NCI-H1930 (cell line): ENCODE data around the gene CDH18.

Experiments used
- DNase-seq, 2 experiments: peaks; one replicate each; lab custom pipeline; 2025; lab: John Stamatoyannopoulos, UW

CDH18 gene

DNA sequence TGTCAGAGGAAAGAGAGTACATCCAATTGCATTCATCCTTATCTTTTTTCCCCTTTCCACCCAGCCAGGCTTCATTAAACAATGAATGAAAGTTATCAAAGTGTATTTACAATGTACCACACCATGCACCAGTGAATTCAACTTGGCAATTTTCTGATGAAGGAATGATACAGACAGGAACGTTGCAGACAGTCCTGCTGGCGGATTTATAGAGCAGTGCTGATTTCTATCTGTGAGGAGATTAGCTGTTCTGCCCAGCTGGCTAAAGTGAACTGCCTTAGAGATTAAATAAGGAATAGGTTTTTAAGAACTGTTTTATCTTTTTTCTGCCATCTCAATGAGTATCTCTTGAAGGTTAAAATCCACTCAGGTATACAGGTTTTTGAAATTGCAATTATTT is 403.9 kb downstream of the CDH18 start:
- DNase-seq, result no peak

DNA sequence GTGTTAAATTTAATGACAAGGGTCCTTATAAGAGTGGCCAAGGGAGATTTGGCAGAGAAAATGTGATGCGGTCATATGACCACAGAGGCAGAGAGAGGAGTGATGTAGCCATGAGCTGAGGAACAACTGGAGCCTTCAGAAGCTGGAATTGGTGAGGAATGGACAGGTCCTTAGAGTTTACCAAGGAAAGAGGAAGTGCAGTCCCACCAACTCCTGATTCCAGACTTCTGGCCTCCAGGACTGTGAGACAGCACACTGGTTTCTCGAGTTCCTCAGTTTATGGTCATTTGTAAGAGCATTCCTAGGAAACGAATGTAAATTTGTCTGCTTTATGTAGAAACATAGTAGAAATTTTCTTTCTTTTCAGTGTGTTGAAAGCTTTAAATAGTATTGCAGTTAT is 410.1 kb downstream of the CDH18 start:
- no peak for DNase-seq

DNA sequence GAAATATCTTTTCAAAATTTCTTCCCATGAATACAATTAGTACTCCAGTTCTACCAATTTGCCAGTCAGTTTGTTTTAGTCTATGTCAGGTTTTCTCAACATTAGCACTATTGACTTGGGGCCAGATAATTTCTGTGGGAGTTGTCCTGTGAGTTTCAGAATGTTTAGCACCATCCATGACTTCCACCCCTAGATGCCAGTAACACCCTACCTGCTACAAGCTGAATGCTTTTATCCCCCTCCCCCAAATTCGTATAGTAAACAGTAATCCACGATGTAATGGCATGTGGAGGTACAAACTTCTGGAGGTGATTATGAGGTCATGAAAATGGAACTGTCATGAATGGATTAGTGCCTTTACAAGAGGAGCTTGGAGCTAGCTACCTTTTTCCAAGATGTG is 420.0 kb downstream of the CDH18 start:
- DNase-seq, result no peak

DNA sequence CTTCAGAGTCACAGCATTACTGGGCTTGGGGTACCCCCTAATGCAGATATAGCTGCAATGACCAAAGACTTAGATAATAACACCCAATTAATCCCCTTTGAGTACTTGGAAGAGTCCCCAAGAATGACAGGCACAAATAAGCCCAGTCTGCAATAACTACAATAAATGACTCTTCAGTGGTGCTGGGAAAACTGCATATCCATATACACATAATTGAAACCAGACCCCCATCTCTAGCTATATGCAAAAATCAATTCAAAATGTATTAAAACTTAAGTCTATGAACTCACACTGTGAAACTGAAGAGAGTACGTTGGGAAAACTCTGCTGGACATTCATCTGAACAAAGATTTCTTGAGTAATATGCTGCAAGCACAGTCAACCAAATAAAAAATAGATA is 422.5 kb downstream of the CDH18 start:
- no peak for DNase-seq

DNA sequence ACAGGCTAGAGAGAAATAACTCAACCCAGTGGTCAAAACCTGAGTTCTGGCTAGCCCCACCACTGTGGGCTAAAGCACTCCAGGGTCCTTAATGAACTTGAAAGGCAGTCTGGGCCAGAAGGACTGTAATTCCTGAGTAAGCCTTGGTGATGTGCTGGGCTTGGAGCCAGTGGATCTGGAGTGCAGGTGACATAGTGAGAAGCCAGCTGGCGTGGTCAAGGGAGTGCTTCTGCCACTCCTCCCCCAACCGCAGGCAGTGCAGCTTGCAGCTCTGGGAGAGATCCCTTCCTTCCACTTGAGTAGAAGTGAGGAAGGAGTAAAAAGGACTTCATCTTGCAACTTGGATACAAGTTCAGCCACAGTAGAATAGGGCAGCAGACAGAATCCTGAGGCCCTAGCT is 424.0 kb downstream of the CDH18 start:
- DNase-seq, result no peak

DNA sequence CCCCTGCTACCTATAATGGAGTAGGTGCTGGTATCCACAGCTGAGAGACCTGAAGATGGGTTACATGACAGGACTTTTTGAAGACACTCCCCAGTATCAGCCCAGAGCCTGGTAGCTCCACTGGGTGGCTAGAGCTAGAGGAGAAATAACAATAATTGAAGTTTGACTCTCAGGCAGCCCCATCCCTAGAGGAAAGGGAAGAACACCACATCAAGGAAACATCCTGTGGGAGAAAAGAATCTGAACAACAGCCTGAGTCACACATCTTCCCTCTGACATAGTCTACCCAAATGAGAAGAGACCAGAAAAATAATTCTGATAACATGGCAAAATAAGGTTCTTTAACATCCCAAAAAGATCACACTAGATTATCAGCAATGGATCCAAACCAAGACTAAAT is 432.1 kb downstream of the CDH18 start:
- DNase-seq, result no peak

DNA sequence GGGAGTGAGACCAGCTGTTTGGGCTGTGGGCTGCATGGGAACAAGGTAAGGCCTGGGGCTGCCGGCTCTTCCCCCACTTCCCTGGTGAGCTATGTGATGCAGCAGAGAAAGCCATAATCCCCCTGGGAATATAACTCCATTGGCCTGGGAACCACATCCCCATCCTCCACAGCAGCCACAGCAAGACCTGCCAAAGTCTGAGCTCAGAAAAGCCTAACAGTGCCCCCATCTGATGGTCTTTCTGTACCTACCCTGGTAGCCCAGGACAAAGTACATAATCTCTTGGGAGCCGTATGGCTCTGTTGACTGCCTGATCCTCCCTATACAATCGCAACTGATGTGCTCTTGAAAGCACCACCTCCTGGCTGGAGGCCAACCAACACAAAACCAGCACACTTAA is 432.6 kb downstream of the CDH18 start:
- no peak for DNase-seq

DNA sequence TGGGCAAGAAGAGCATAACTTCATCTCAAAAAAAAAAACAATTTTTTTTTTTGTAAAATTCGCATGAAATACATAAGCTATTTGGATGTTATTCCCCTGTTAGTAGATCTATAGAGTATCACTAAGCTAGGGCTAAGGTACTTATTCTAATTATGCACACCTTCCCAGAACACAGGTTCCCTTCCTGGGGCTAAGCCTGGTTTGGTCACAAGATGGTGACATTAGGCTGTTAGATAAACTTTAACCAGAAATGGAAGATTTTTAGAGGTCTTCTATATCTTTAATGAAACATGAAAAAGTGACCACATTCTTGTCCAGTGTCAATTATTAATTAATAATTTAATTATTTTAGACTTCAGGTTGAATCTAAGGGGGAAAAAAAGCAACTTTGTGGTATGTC is 433.5 kb downstream of the CDH18 start:
- DNase-seq, result no peak

DNA sequence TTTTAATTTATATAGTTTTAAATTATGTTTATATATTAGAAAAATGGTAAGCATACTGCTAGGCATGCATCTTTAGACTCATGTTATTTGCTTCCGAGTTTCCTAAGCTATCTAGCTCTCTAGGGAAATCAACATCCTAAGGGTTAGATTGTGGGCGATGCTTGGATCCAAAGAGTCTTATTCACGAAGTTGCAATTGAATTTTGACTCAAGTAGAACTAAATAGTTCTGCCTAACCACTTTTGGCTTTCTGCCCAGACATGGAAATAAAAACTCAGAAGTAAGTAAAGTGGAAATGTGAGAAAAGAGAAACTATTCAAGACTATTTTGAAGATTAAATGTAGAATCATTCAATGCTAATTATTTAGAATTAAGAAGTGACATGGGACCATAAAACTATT is 440.4 kb downstream of the CDH18 start:
- DNase-seq, result no peak

DNA sequence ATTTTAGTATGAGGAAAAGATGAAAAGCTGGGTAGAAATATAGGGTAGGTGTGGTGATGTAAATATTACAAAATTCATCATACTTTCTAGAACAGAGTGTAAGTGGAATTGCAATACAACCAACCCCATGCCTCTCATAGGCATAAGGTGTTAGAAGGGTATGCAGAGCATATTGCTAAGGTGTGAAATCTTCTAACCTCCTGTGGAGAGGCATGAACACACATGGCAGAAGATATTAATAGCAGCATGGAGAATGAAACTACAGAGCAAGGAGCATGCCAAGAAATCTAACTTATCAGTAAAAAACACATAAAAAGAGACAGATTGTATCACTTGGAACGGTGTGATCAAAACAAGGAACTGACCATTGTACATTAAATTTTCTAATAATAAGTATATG is 441.5 kb downstream of the CDH18 start:
- no peak for DNase-seq

DNA sequence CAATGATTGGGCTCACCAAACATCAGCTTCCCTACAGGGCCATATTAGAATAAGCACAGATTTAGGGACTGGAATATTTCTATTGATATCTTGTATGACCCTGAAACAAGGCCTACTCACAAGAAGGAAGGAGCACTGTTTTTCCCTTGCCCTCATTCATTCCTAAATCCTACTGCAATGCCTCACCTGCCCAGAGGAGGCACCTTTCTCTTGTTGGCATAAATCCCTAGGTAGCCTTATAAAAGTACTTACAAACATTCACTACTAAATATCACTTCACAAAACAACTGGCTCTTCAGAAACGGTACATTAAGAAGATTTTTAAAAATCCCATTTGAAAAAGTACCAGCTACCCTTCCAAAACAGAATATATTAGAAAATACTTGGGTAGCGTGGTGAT is 449.4 kb downstream of the CDH18 start:
- DNase-seq, result no peak

DNA sequence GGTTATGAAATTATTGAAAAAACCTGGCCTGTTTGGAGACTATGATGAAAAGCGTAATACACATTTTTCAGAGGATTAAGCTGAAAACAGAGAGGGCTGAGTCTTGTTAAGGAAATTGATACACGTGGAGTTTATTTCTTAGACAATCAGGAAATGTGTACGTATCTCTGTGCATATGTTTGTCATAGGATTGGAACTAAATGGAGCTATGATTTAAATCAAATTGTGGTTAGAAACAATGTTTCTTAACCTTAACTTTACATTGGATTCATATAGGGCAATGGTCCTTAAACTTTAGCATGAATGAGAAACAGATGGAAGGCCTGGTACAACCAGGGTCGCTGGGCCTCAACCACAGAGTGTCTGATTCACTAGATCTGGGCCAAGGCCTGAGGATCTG is 451.6 kb downstream of the CDH18 start:
- no peak for DNase-seq

DNA sequence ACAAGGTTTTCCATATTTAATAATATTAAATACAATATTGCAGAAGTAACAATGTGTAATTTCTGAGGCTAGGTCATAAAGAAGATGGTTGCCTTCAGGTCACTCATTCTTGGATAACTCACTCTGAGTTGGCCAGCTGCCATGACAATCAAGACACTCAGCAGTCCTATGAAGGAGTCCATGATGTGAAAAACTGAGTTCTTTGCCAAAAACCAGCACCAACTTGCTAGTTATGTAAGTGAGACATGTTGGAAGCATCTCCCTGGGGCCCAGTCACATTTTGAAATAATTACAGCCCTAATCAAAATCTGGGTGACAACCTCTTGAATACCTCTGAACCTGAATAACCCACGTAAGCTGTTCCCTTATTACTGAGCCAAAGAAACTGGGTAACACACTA is 453.2 kb downstream of the CDH18 start:
- DNase-seq, result no peak

DNA sequence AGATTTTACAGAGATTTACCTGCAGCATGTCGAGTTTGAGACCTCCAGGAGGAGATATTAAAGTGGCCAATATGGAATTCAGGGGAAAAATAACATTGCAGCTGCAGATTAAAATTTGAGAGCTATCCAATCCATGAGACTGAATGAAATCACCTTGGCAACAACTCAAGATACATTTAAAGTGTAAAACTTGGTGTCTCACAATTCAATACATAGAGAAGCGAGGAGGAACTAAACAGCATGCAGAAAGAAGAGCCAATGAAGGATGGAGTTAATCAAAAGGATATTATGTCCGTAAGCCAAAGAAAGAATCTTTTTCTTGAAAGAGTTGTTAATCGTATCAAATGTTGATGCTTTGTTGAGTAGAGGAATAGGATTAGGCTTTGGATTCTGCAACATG is 455.1 kb downstream of the CDH18 start:
- DNase-seq, result no peak

DNA sequence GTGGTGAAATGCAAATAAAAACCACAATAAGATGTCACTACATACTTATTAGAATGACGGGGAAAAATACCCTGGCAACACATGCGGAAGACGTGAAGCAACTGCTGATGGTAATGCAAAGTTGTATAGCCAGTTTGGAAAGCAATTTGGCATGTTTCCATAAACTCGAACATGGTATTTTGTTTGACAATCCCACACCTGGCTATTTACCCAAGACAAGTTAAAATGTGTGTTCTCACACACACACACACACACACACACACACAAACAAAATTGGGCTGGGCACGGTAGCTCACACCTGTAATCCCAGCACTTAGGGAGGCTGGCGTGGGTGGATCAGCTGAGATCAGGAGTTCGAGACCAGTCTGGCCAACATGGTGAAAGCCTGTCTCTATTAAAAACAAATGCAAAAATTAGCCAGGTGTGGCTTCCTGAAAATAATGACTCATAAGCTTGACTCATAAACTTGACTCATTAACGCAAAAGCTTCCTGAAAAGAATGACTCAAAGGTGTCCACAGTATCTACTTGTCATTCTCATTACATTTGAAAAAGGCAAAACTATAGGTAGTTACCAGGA is 456.5 kb downstream of the CDH18 start:
- no peak for DNase-seq

DNA sequence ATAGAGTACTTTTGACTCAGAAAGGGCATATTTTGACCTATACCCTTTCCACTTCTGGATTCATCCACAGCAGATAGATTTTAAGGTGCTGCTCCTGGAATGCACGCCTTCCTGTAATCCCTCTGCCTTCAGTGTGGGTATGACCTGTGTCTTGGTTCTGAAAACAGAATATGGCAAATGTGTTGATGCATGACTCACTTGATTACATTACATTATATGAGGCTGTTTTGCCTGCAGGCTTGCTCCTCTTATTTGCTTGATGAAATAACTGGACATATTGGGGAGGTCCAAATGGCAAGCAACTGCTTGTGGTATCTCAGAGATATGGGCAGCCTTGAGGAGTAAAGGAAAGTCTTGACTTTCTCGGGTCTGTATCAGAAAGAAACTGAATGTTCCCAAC is 468.6 kb downstream of the CDH18 start:
- DNase-seq, result no peak

DNA sequence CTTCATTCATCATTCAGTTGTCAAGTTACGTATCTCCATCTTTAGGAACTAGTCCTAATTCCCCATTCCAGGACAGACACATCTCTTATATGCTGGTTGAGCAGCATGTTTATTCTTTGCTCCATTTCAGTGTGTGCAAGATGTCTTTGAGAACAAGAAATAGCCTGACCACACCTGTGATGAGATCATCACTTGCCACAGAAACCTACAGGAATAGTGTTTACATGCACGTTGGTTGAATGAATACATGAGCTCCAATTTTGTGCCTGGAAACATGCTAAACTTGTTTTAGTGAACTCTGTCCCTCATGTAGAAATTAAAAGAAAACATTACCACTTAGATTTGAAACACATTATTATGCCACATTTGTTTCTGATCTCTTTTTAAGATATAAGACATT is 489.1 kb downstream of the CDH18 start:
- no peak for DNase-seq

DNA sequence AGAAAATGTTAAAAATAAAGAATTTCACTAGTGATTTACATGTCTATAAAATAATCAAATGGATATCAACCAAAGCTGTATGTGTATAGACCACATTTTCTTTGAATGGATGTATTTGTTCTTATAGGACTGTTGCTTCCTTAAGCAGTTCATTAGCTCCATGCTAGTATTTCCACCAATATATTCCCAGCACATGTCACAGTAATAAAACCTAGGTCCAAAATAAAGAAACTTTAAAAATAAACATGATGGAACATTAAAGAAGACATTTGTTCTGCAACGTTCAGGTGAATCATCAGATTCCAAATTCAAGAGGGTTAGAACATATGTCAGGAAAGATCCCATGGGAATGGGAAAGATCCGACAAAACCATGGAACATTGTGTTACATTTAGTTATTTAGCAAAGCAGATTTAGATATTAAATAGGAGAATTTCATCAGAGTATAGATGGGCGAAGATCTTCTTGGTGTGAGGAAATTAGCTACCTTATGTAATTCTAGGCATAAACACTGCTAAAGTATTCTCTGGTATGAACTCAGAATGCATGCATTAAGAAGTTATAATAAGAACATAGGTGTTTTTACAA is 490.7 kb downstream of the CDH18 start:
- DNase-seq, result no peak

DNA sequence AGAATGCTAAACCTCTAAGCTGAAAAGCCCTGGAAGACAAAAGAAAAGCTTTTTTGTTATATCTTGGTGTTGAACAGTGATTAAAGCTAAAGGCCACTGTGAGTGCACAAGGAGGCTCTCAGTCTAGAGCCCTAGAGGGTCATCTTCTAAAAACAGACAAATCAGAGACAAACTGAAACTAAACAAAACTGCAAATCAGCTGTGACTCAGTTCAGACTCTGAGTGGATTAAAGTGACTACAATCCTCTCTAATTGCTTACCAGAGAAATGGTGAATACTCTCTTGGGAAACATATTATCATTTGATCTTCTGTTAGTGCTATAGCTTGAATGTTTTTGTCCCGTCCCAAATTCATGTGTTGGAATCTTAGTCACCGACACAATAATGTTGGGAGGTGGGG is 491.9 kb downstream of the CDH18 start:
- DNase-seq, result no peak

DNA sequence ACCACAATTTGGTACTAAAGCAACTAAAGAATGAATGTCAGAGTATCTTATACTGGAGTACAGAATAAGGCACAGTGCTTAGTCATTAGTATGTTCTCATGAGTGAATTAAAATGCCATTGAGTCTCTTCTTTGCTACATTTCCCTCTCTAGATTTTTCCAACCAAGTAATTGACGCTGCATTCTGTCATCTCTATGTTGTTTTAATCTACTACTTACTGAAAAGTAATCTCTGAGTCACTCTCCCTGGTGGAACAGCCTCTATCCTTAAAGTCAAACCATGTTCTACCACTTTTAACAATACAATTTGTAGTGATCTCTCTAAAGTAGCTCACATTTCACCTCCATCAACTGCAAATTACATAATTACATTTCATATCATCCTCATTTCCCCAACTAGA is 495.1 kb downstream of the CDH18 start:
- no peak for DNase-seq

DNA sequence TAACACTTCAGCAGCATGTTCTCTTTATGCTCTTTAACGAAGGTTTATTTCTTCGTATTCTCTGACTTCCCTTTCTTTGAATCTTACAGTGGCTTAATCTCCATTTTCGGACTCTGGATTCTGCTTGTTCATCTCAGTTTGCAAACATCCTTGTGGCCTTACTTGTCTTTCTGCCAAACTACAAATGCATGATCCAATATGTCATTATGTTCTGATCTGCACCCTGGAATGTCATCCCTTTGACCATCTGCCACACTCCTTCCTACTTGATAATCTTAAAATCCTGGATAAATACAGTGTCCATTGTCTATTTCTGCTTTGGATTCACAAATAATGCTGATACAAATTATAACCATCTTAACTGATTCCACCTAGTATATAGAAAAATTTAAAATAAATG is 499.2 kb downstream of the CDH18 start:
- DNase-seq, result no peak

DNA sequence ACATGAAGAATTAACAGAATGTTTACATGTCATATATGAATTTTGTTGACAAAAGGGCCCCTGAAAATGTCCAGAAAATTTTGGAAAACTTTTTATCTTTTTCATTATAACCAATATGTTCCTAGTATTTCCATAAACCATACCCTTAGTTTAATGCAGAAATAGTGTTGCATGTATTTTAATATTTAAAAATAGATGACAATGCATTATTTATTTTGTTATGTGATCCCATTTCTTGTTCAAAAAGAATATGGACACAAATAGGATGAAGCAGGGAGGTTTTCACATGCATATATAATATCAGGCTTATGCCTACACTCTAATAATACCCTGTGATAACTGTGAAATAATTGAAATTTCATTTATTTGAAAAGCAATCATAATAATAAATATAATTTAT is 500.5 kb downstream of the CDH18 start:
- DNase-seq, result no peak

DNA sequence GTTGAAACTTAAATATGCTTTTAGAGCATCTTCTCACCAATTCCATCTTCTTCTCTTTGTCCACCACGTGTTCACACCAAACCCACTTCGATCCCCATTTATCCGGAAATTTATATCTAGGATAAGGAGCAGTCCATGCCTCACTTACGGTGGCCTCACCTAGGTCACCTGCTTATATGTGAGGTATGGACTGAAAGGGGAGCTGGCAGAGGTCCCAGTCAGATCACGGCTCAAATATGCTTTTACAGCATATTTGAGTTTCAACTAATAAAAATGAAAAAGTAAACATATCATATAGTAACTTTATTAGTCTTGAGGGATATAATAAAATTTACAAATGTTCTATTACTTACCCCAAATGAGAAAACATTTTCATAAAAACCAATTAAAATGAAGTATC is 508.4 kb downstream of the CDH18 start:
- no peak for DNase-seq

DNA sequence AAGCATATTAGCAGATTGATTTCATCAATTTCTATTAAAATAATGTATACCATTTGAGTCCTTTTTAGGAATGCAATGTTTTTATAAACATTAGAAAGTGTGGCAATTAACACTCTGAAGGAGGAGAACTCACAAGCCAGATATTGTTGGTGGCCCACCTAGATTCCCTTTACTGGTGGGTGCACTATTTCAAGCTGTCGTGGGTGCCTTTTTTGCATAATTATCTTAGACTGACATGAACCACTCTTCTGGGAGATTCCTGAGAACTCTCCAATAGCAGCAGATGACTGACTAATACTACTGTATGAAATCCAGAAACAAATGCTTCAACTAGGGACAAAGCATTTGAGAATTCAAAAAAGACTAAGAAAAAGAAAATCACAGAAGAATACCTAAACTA is 526.0 kb downstream of the CDH18 start:
- DNase-seq, result no peak

DNA sequence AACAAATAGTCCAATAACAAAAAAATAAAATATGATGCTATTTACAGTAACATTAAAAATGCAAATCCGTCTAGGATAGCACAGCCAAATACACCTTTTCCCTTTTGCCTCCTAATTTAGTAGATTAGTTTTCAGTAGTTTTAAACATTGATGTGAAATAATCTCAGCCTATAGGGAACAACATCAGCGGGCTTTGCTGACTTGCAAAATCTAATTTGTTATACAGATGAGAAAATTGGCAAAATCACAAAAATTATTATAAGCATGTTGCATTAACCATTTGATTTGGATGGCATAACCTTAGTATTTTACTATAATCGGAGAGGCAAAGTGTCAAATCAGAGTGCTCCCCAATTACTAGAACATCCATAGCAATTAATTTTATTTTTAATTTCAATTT is 563.5 kb downstream of the CDH18 start:
- no peak for DNase-seq
